ENCODE results near the gene METTL26. TPM values are rescaled to one million over a fixed set of nuclear protein-coding genes. Genes with fewer than 3 reads are reported as not detected.

Gene METTL26
- total RNA-seq, 2 experiments from 2014 or later, result 127 to 128 TPM

DNA sequence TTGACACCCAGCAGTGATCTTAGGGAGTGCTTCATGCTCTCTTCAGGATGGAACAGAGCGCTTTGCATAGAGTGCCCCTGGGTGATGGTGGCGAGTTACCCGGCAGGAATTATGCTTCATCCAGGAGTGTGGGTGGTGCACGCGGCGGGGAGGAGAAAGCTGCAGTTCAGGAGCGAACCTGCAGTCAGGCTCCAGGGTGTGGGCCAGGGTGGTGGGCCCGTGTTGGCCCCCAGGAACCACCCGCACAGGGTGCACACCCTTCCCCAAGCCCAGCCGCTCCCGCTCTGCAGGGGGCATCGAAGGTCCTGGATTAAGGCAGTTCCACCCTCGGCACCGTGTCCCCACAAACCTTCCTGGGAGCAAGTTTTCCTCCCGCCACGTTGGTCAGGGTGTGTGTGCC lies 42.3 kb downstream of the METTL26 start:
- Mint-ChIP-seq H3K27ac (no peak overlapping the region), H3K36me3 (peaks cover 8% of the 10 kb centered on the region), H3K4me1 (peaks cover 23% of the 10 kb centered on the region), H3K9me3 (no peaks in the 10 kb centered on the region), H3K4me3 (no peak overlapping the region), H3K27me3 (no peaks in the 10 kb centered on the region)
- DNase-seq, result no peak

DNA sequence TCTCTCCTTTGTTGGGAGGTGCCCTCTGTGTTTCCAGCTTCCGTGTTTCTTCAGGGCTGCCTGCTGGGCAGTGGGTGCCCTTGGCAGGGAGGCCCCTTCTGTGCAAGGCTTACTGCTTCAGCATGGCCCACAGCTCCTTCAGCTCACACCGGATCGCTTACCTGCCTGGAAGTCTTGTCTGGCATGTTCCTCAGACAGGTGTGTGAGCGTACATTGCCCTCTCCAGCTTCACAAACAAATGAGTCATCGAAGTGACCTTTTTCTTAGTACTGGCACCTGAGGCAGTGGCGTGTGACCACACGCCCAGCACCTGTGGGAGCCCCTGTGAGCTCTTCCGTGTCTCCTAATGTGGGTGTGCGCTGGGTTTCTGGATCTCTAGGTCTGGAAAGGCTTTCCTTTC lies 42.7 kb downstream of the METTL26 start:
- Mint-ChIP-seq H3K9me3 (no peaks in the 10 kb centered on the region), H3K36me3 (peaks cover 6% of the 10 kb centered on the region), H3K27ac (no peak overlapping the region), H3K4me3 (no peak overlapping the region), H3K4me1 (peaks cover 23% of the 10 kb centered on the region), H3K27me3 (no peaks in the 10 kb centered on the region)
- DNase-seq, result no peak

DNA sequence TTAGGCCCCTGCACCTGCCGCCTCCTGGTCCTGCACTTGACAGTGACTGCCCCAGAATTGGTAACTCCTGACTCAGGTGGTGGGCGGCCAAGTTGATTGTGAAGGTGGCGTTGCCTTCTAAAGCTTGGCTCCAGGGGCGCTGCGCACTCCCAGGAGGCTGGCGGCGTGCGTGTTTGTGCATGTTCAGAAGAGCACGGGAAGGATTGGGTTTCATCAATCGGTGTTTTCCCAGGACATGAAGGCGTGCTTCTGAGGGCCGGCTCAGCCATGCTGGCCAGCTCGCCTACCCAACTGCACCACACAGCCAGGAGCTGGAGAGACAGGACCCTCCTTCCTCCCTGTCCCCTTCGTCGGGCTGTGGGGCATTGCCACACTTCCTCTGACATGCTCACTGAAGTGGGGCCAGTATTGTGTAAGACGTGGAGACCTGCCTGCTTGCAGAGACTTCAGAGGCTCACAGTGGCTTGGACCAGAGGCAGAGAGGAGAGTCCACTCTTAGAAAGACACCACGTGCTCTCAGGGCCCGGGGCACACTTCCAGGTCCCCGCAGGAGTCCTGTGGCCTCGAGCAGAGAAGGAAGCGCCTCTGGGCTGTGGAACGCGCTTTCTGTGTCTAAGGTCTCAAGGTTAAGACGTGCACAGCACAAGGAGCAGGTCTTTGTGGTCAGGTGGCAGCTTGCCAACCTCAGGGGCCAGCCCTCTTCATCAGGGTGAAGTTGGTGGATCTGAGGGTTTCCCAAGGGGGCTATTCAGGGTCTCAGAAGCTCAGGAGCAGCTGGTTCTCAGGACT lies 43.4 kb downstream of the METTL26 start:
- Mint-ChIP-seq H3K4me3 (no peak overlapping the region), H3K27me3 (no peaks in the 10 kb centered on the region), H3K9me3 (no peaks in the 10 kb centered on the region), H3K36me3 (peaks cover 12% of the 10 kb centered on the region), H3K4me1 (peaks cover 23% of the 10 kb centered on the region), H3K27ac (no peak overlapping the region)
- no peak for DNase-seq

DNA sequence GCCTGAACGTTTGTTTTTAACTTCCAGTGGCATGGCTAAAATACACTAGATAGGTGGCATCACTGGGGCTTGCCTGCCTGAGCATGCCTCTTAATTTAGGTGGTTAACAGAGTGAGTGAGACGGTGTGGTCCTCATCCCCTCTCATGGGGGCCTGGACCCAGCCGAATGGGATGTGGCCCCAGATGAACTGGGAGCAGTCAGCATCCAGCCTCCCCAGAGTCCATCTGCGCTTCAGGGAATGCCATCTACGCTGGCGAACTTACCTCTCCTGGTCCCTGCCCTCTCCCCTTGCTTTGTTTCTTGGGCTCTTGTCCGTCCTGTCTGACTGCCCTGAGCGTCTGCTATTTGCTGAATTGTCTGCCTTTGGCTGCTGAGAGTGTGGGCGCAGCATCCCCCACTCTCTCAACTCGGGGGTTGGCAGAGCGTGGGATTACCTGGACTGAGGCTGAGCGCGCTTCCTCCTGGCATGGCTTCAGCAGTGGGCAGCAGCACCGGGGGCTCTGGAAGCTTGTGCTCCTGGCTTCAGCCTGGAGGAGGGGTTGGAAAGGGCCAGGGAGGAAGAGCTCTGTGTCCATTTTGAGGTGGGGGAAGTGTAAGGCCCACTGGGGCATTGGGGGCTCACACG lies 44.1 kb downstream of the METTL26 start:
- no peaks in the 10 kb centered on the region for H3K9me3 Mint-ChIP-seq
- H3K4me1 Mint-ChIP-seq, result peaks cover 28% of the 10 kb centered on the region
- H3K36me3 Mint-ChIP-seq, result peaks cover 14% of the 10 kb centered on the region
- no peak overlapping the region for H3K27ac Mint-ChIP-seq
- no peak for DNase-seq
- H3K27me3 Mint-ChIP-seq, result no peaks in the 10 kb centered on the region
- no peak overlapping the region for H3K4me3 Mint-ChIP-seq

DNA sequence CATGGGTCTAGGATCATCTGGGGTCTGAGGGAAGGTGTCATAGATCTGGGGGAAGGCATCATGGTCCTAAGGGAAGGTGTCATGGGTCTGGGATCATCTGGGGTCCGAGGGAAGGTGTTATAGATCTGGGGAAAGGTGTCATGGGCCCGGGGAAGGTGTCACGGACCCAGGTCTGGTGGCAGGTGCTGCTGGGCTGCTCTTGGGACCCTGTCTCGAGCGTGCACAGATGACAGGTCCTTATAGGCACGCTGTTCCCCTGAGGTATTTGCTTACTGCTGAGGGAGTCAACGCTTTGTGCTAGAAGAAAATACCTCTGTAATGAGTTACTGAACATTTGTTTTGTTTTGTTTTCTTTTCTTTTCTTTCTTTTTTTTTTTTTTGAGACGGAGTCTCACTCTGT lies 44.9 kb downstream of the METTL26 start:
- Mint-ChIP-seq H3K27me3 (no peaks in the 10 kb centered on the region), H3K4me1 (peaks cover 28% of the 10 kb centered on the region)

DNA sequence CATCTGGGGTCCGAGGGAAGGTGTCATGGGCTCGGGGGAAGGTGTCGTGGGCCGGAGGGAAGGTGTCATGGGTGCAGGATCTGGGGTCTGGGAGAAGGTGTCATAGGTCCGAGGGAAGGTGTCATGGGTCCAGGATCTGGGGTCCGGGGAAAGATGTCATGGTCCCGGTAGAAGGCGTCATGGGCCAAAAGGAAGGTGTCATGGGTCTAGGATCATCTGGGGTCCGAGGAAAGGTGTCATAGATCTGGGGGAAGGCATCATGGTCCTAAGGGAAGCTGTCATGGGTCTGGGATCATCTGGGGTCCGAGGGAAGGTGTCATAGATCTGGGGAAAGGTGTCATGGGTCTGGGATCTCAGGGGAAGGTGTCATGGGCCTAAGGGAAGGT lies 45.3 kb downstream of the METTL26 start:
- H3K27ac Mint-ChIP-seq, result peak overlapping the region; percentile 13
- peaks cover 11% of the 10 kb centered on the region for H3K36me3 Mint-ChIP-seq
- no peaks in the 10 kb centered on the region for H3K9me3 Mint-ChIP-seq

More for the DNA sequence above, 44.9 kb downstream of the METTL26 start:
- no peaks in the 10 kb centered on the region for H3K9me3 Mint-ChIP-seq
- H3K36me3 Mint-ChIP-seq, result peaks cover 11% of the 10 kb centered on the region
- DNase-seq, result no peak
- H3K4me3 Mint-ChIP-seq, result peak overlapping the region; percentile 78
- no peak overlapping the region for H3K27ac Mint-ChIP-seq

DNA sequence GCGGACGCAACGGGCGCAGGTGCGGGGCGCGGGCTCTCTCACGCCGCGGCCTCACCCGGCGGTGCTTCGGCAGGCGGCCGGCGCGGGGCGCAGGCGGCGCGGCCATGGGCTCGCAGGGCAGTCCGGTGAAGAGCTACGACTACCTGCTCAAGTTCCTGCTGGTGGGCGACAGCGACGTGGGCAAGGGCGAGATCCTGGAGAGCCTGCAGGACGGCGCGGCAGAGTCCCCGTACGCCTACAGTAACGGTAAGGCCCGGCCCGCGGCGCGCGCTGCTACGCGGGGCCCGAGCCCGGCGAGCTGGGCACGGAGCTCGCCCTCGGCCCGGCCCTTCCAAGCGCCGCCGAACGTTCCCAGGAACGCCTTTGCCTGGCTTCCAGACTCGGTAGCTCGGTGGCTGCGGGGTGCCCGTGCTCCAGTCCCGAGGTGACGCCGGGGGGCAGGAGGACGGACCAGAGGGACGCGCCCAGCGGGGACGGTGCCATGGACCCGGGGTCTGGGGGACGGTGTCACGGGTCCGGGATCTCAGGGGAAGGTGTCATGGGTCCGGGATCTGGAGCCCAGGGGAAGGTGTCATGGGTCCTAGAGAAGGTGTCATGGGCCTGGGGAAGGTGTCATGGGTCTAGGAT lies 45.8 kb downstream of the METTL26 start:
- no peak for DNase-seq
- peaks cover 11% of the 10 kb centered on the region for H3K36me3 Mint-ChIP-seq
- H3K4me3 Mint-ChIP-seq, result peak overlapping the region; percentile 78
- no peaks in the 10 kb centered on the region for H3K9me3 Mint-ChIP-seq
- H3K27me3 Mint-ChIP-seq, result peaks cover 7% of the 10 kb centered on the region
- H3K27ac Mint-ChIP-seq, result peak overlapping the region; percentile 13
- peaks cover 26% of the 10 kb centered on the region for H3K4me1 Mint-ChIP-seq

More for the DNA sequence above, 45.3 kb downstream of the METTL26 start:
- peaks cover 4% of the 10 kb centered on the region for H3K27me3 Mint-ChIP-seq
- no peak for DNase-seq
- peak overlapping the region; percentile 78 for H3K4me3 Mint-ChIP-seq
- peaks cover 25% of the 10 kb centered on the region for H3K4me1 Mint-ChIP-seq

DNA sequence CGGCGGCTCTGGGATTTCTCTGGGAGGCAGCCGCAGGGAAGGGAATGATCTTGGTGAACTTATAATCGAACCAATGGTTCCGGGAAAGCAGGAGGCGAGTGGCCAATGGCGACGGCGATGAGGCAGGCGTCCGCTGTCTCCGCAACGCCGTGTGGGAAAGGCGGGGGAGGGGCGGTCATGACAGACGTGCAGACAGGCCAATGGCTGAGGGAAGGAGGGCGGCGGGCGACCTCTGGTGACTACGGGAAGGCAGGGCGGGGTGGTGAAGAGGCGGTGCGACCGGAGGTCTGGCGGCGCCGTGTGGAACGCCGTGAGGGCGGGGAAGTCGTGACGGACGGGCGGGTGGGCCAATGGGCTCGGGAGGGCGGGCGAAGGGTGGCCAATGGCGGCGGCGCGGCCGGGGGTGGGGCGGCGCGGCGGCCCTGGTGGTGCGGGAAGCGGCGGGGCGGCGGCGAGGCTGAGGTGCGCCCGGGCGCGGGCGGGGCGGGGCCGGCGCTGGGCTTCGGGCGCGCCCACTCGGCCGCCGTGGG lies 46.4 kb downstream of the METTL26 start, which contains the start of gene RAB40C:
RAB40C (plus strand) TSS at position 409 of the 530 bp plus-strand sequence. CDS start 226 bp downstream, outside the sequence.
- DNase-seq, result peak; percentile 99
- peak within 1 kb of the TSS; percentile 96 for H3K27ac Mint-ChIP-seq
- peaks cover 11% of the 10 kb centered on the region for H3K36me3 Mint-ChIP-seq
- H3K4me1 Mint-ChIP-seq, result peaks cover 25% of the 10 kb centered on the region
- H3K4me3 Mint-ChIP-seq, result peak within 1 kb of the TSS; percentile 98
- H3K27me3 Mint-ChIP-seq, result peaks cover 7% of the 10 kb centered on the region
- no peaks in the 10 kb centered on the region for H3K9me3 Mint-ChIP-seq

DNA sequence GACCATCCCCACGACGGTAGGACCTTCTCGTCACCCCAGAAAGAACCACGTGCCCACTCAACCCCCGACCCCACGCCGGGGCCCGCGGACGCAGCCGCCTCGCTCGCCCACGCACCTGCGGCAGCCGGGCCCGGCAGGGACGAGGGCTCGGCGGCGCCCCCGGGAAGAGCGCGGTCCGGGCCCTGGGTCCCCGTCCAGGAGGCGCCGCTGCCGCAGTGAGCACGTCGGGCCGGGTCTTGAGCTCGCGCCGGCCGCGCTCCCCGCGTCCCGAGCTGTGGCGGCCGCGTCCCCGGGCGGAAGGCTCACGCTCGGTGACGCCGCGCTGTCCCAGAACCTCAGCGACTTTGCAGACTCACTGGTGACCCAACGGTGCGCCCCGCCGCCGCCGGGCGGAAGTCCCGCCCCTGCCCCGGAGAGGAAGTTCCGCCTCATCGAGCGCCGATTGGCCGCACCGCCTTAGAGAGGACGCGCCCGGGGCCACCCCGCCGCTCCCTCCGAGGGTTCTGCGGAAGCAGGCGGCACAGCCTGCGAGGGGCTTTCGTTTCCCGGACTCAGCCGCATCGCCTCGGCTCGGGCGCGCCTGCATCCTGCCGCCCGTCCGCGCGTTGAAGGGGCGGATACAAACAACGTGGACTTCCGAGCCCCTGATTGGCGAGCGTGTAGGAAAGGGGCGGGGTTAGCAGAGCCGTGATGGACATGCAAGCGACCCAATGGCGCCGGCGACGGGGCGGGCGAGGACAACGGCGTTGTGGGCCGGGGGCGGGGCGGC lies 47.0 kb downstream of the METTL26 start:
- H3K4me1 Mint-ChIP-seq, result peaks cover 25% of the 10 kb centered on the region
- H3K36me3 Mint-ChIP-seq, result peaks cover 11% of the 10 kb centered on the region
- peak overlapping the region; percentile 98 for H3K4me3 Mint-ChIP-seq
- no peaks in the 10 kb centered on the region for H3K9me3 Mint-ChIP-seq
- peak overlapping the region; percentile 97 for H3K27ac Mint-ChIP-seq
- peak; percentile 97 for DNase-seq
- peaks cover 7% of the 10 kb centered on the region for H3K27me3 Mint-ChIP-seq

DNA sequence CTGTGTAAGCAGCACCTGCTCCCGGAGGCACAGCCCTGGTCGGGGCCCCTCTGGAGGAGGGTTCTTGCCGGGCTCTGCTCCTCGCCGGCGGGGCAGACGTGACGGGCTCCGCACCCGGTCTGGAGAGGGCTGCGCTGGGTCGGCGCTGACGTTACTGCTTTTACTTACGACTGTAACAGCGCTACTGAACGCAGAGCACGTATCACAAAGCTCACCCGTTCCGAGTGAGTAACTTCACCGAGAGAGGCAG lies 47.5 kb downstream of the METTL26 start:
- peaks cover 23% of the 10 kb centered on the region for H3K4me1 Mint-ChIP-seq
- H3K27ac Mint-ChIP-seq, result peak overlapping the region; percentile 97
- peak overlapping the region; percentile 93 for H3K4me3 Mint-ChIP-seq
- H3K36me3 Mint-ChIP-seq, result peaks cover 11% of the 10 kb centered on the region
- H3K27me3 Mint-ChIP-seq, result peaks cover 7% of the 10 kb centered on the region
- H3K9me3 Mint-ChIP-seq, result no peaks in the 10 kb centered on the region
- peak; percentile 73 for DNase-seq

DNA sequence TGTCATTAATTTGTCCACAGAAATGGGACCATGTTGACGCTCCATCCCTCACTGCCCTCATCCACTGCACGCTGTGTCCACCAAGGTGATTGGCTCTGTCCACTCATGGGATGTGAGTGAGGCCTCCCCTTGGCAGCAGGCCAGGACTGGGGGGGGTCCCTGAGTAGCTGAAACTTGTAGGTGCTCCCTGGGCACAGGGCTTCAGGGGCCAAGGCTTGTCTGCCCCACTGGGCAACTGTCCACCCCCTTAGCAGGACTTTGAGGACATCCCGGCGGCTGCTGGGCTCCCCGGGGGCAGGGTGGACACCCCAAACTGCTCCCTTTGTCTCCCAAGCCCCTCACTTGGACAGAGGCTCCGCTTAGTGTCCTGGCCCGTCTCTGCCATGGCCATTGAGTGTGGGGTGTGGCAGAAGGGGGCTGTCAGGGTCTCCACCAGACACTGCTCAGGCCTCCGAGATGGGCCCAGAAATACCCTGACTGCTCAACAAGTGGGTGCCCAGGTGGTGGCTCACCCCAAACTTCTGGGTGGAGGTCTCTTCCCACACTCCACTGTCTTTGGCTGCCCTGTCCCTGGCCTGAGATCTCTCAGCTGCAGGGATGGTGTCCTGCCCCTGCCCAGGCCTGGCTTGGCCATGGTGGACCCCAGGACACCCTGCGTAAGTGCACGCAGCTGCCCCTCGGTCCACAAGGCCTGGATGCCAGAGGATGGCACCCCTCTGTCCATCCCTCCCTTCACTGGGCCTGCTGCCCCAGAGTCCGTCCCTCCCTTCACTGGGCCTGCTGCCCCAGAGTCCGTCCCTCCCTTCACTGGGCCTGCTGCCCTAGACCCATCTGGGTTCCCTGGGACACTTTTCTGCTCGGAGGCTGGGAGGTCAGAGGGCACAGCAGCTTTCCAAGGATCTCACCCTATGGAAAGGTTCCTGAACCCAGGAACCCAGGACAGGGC lies 49.2 kb downstream of the METTL26 start:
- peaks cover 7% of the 10 kb centered on the region for H3K27me3 Mint-ChIP-seq
- no peak for DNase-seq
- peaks cover 16% of the 10 kb centered on the region for H3K4me1 Mint-ChIP-seq
- no peaks in the 10 kb centered on the region for H3K9me3 Mint-ChIP-seq
- peaks cover 11% of the 10 kb centered on the region for H3K36me3 Mint-ChIP-seq
- H3K27ac Mint-ChIP-seq, result peak overlapping the region; percentile 97
- H3K4me3 Mint-ChIP-seq, result peak overlapping the region; percentile 93

DNA sequence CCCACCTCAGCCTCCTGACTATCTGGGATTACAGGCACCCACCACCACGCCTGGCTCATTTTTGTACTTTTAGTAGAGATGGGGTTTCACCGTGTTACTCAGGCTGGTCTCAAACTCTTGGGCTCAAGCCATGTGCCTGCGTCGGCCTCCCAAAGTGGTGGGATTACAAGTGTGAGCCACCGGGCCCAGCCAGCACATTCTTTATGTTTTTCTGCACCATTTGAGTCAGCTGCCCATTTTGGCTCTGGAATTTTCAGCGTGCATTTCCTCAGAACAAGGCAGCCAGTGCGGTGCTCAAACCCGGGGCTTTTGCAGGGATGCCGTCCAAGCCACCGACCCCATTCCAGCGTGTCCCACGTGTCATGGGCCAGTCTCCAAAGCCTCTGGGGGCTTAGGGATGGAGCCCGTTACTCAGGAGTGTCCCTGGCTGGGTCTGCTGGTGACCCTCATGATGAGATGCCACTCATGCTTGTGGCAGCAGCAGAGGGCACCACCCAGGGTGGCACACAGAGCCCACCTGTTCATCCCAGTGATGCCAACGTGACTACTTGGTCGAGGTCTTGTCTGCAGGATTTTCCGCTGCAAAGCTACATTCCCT lies 50.0 kb downstream of the METTL26 start:
- Mint-ChIP-seq H3K36me3 (peaks cover 11% of the 10 kb centered on the region), H3K9me3 (no peaks in the 10 kb centered on the region), H3K27me3 (peaks cover 7% of the 10 kb centered on the region), H3K4me1 (peaks cover 15% of the 10 kb centered on the region), H3K27ac (no peak overlapping the region), H3K4me3 (peak overlapping the region; percentile 48)
- no peak for DNase-seq

DNA sequence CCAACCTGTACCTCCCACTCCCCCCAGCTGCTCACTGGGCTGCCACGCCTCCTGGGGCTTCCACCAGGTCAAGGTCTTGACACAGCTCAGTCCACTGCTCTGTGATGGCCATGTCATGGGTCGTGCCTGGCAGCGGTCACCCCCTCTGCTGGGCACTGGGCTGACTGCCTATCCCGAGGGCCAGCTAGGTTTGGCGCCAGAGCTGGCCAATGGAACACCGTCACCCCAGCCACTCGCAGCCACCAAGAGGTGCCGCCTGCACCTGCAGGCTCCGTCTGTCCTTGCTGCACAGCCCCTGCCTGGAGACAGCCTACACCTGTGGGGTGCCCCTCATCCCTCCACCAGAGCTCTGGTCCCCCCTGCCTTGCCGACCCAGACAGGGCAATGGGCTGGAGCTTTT lies 50.8 kb downstream of the METTL26 start:
- peaks cover 8% of the 10 kb centered on the region for H3K4me1 Mint-ChIP-seq
- DNase-seq, result no peak
- H3K36me3 Mint-ChIP-seq, result peaks cover 11% of the 10 kb centered on the region
- H3K4me3 Mint-ChIP-seq, result no peak overlapping the region
- H3K27ac Mint-ChIP-seq, result no peak overlapping the region
- H3K9me3 Mint-ChIP-seq, result no peaks in the 10 kb centered on the region
- H3K27me3 Mint-ChIP-seq, result peaks cover 7% of the 10 kb centered on the region

Data from activated naive CD8-positive, alpha-beta T cell treated with anti-CD3 and anti-CD28 coated beads for 36 hours (primary cell).